ENCODE results near the gene SBF2. TPM values are rescaled to one million over a fixed set of nuclear protein-coding genes. Genes with fewer than 3 reads are reported as not detected.
"Not testable (repeated sequence)": the region's sequence is repeated elsewhere in the genome, so short reads cannot be mapped to it uniquely, and the experiment has no call there.

Gene SBF2
- total RNA-seq, 3 donors from 2014 or later (not counting 1 experiment from before 2014, with no cell fraction given), result 25.2 to 26.9 (median 26.3) TPM

DNA sequence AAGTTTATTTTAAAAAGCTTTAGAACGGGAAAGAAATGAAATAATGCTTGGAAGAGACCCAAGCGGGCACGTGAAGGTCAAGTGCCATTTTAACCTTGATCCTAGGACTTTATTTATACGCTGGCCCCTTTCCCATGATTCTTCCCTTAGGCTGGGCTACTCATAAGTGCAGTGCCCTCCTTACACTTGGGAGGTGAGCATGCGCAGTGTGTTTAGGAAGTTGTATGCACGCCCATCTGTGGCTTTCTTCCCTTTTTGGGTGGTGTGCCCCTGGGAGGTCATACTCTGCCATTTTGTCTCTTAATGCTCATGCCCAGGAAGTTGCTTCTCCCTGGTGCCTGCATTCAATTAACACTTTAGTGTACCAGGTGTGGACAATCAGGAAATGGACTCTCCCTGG is 390.4 kb downstream of the SBF2 start:
- no peak overlapping the region for H3K27ac ChIP-seq (ENCODE audit: low read length)
- Mint-ChIP-seq H3K4me1 (peaks cover 0 to 5% of the 10 kb centered on the region in 2 donors), H3K4me3 (no peak overlapping the region)

DNA sequence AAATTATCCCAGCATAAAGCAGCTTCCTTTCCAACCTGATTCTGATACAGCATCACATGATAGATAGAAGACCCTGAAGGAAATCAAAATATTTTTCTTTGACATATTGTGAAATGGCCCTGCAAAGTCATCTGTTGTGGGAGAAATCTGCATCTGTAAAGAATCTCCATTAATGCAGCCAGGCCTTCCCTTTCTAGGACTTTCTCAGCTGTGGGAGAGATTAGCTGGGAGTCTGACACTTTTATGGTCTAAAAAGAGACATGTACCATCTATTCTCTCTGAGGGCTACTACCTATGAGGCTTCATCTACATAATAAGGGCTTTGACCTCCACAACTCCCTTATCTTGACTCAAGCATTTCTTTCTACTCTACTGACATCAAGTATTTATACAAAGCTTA is 392.1 kb downstream of the SBF2 start:
- no peak overlapping the region for H3K27ac ChIP-seq (ENCODE audit: low read length)
- no peaks in the 10 kb centered on the region for H3K27me3 ChIP-seq (ENCODE audit: control insufficient read depth, insufficient read depth, low read length)
- no peaks in the 10 kb centered on the region for H3K4me1 ChIP-seq (ENCODE audit: control insufficient read depth, insufficient read depth, low read length)
- peaks cover 0 to 5% of the 10 kb centered on the region in 2 donors for H3K4me1 Mint-ChIP-seq
- TF ChIP-seq, protein P1, sequence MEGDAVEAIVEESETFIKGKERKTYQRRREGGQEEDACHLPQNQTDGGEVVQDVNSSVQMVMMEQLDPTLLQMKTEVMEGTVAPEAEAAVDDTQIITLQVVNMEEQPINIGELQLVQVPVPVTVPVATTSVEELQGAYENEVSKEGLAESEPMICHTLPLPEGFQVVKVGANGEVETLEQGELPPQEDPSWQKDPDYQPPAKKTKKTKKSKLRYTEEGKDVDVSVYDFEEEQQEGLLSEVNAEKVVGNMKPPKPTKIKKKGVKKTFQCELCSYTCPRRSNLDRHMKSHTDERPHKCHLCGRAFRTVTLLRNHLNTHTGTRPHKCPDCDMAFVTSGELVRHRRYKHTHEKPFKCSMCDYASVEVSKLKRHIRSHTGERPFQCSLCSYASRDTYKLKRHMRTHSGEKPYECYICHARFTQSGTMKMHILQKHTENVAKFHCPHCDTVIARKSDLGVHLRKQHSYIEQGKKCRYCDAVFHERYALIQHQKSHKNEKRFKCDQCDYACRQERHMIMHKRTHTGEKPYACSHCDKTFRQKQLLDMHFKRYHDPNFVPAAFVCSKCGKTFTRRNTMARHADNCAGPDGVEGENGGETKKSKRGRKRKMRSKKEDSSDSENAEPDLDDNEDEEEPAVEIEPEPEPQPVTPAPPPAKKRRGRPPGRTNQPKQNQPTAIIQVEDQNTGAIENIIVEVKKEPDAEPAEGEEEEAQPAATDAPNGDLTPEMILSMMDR (IDR thresholded peaks at IDR 0.05), result no peak
- no peak overlapping the region for H3K4me3 Mint-ChIP-seq
- no peaks in the 10 kb centered on the region for H3K27me3 Mint-ChIP-seq (ENCODE audit: low read depth in 2 of 2)
- intact Hi-C loops (cut with micrococcal nuclease), result no loop called here
- H3K27ac Mint-ChIP-seq, result no peak overlapping the region
- no peak for DNase-seq
- no peak overlapping the region for H3K4me3 ChIP-seq (ENCODE audit: low read length)
- no peaks in the 10 kb centered on the region for H3K9me3 Mint-ChIP-seq
- H3K36me3 ChIP-seq (ENCODE audit: control insufficient read depth, insufficient read depth, low read length), result no peaks in the 10 kb centered on the region
- no peaks in the 10 kb centered on the region for H3K36me3 Mint-ChIP-seq
- no peaks in the 10 kb centered on the region for H3K9me3 ChIP-seq (ENCODE audit: control insufficient read depth, insufficient read depth, low read length)
- no peak for ATAC-seq

More for the DNA sequence above, 390.4 kb downstream of the SBF2 start:
- Mint-ChIP-seq H3K27me3 (ENCODE audit: low read depth in 2 of 2) (no peaks in the 10 kb centered on the region), H3K36me3 (no peaks in the 10 kb centered on the region), H3K9me3 (no peaks in the 10 kb centered on the region), H3K27ac (no peak overlapping the region)
- WGBS (ENCODE audit: insufficient coverage), result 94% methylated on average over 6 of the region's 6 CpGs
- Histone ChIP-seq H3K4me3 (ENCODE audit: low read length) (no peak overlapping the region), H3K36me3 (ENCODE audit: control insufficient read depth, insufficient read depth, low read length) (no peaks in the 10 kb centered on the region), H3K27me3 (ENCODE audit: control insufficient read depth, insufficient read depth, low read length) (no peaks in the 10 kb centered on the region), H3K4me1 (ENCODE audit: control insufficient read depth, insufficient read depth, low read length) (no peaks in the 10 kb centered on the region), H3K9me3 (ENCODE audit: control insufficient read depth, insufficient read depth, low read length) (no peaks in the 10 kb centered on the region)
- intact Hi-C loops (cut with micrococcal nuclease), result no loop called here
- no peak for ATAC-seq
- TF ChIP-seq, protein P1 (IDR thresholded peaks at IDR 0.05), result no peak
- no peak for DNase-seq

DNA sequence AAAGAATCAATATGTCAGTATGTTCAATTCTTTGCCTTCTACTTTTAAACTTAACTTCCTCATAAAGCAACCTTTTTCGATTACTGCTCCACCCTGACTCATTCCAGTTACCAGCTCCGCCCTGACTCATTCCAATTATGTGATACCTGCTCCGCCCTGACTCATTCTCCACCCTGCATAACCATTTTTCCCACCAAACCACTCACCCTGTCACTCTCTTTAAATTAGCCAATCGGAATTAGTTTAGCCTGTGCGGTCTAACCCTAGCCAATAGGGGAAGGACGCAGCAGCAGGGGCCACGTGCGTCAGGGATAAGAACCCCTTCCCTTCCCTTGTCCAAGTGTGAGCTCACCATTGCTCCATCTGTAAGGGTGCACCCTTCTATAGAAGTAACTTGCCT is 393.8 kb downstream of the SBF2 start:
- H3K36me3 ChIP-seq (ENCODE audit: control insufficient read depth, insufficient read depth, low read length); DNase-seq; H3K36me3 Mint-ChIP-seq; H3K27ac ChIP-seq (ENCODE audit: low read length); H3K27me3 ChIP-seq (ENCODE audit: control insufficient read depth, insufficient read depth, low read length); H3K9me3 ChIP-seq (ENCODE audit: control insufficient read depth, insufficient read depth, low read length); H3K27me3 Mint-ChIP-seq (ENCODE audit: low read depth in 2 of 2); H3K27ac Mint-ChIP-seq; H3K9me3 Mint-ChIP-seq; intact Hi-C loops (cut with micrococcal nuclease); H3K4me3 ChIP-seq (ENCODE audit: low read length); ATAC-seq; H3K4me1 ChIP-seq (ENCODE audit: control insufficient read depth, insufficient read depth, low read length); H3K4me1 Mint-ChIP-seq; H3K4me3 Mint-ChIP-seq: not testable (repeated sequence)
- WGBS (ENCODE audit: insufficient coverage), result 93% methylated on average over 8 of the region's 8 CpGs

DNA sequence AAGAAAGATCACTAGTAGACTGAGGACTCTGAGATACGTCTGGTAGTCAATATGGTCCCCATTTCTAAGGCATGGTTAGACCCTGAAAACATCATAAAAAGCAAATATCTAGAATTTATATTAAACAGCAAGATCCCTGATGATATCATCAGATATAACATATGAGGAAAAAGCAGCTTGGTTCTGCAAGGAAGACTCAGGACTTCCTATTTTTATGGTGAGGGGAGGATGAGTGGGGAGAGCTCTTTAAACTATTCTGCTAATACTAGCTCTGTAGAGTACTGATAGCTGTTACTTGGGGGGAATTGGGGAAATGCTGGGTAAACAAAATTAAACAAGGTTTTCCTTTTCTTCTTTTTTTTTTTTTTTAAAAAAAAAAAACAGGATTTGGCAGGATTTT is 394.3 kb downstream of the SBF2 start:
- intact Hi-C loops (cut with micrococcal nuclease), result no loop called here
- TF ChIP-seq, protein P1 (IDR thresholded peaks at IDR 0.05), result no peak
- Mint-ChIP-seq H3K27me3 (ENCODE audit: low read depth in 2 of 2) (no peaks in the 10 kb centered on the region), H3K4me1 (peaks cover 0 to 5% of the 10 kb centered on the region in 2 donors), H3K4me3 (no peak overlapping the region), H3K36me3 (no peaks in the 10 kb centered on the region), H3K9me3 (no peaks in the 10 kb centered on the region), H3K27ac (no peak overlapping the region)
- ATAC-seq (no peak), DNase-seq (no peak)
- no peak overlapping the region for H3K4me3 ChIP-seq (ENCODE audit: low read length)
- no CpG with 5 or more reads among the region's 1 CpG for WGBS (ENCODE audit: insufficient coverage)
- H3K4me1 ChIP-seq (ENCODE audit: control insufficient read depth, insufficient read depth, low read length), result no peaks in the 10 kb centered on the region
- H3K27ac ChIP-seq (ENCODE audit: low read length), result no peak overlapping the region
- H3K9me3 ChIP-seq (ENCODE audit: control insufficient read depth, insufficient read depth, low read length), result no peaks in the 10 kb centered on the region
- peaks cover 3% of the 10 kb centered on the region for H3K36me3 ChIP-seq (ENCODE audit: control insufficient read depth, insufficient read depth, low read length)
- no peaks in the 10 kb centered on the region for H3K27me3 ChIP-seq (ENCODE audit: control insufficient read depth, insufficient read depth, low read length)

Measured in natural killer cell (primary cell).